ENCODE data around the gene IL22. TPM values are rescaled to one million over a fixed set of nuclear protein-coding genes. Genes with fewer than 3 reads are reported as not detected.

The IL22 gene, protein sequence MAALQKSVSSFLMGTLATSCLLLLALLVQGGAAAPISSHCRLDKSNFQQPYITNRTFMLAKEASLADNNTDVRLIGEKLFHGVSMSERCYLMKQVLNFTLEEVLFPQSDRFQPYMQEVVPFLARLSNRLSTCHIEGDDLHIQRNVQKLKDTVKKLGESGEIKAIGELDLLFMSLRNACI
- total RNA-seq (not detected), polyA plus RNA-seq (ENCODE audit: insufficient read length in 2 of 2) (not detected)
- long read RNA-seq, donor 1: 0 reads
- long read RNA-seq, donor 2: 0 reads
- long read RNA-seq, donor 3: 0 reads
- long read RNA-seq, donor 4: 0 reads

GRCh38 chr12:68253504-68253903, at the start of gene IL22:
Gene IL22, minus strand, starts transcription at chr12:68253604. Its CDS starts 156 bp downstream, at chr12:68253448.
- Histone ChIP-seq H3K4me1 (ENCODE audit: control insufficient read depth, insufficient read depth, low read length) (no peaks in the 10 kb centered on the region), H3K9me3 (ENCODE audit: control insufficient read depth, insufficient read depth, low read length) (no peaks in the 10 kb centered on the region), H3K27me3 (ENCODE audit: control insufficient read depth, insufficient read depth, low read length) (no peaks in the 10 kb centered on the region), H3K36me3 (ENCODE audit: control insufficient read depth, insufficient read depth, low read length) (no peaks in the 10 kb centered on the region), H3K27ac (ENCODE audit: low read depth, low read length) (no peak within 1 kb of the TSS), H3K4me3 (ENCODE audit: low read depth, low read length) (no peak within 1 kb of the TSS)
- WGBS (ENCODE audit: insufficient coverage): 100% methylated on average over 1 of the region's 7 CpGs
- DNase-seq (ENCODE audit: low read depth in 4 of 6, low spot score in 6 of 6): no peak

GRCh38 chr12:68297929-68298328, 44.5 kb upstream of the IL22 start:
- H3K27ac ChIP-seq (ENCODE audit: low read depth, low read length): no peak overlapping the region
- 87% methylated on average over 4 of the region's 4 CpGs for WGBS (ENCODE audit: insufficient coverage)
- peaks cover 4% of the 10 kb centered on the region for H3K36me3 ChIP-seq (ENCODE audit: control insufficient read depth, insufficient read depth, low read length)
- DNase-seq (ENCODE audit: low read depth in 4 of 6, low spot score in 6 of 6): no peak
- H3K9me3 ChIP-seq (ENCODE audit: control insufficient read depth, insufficient read depth, low read length): no peaks in the 10 kb centered on the region
- H3K4me3 ChIP-seq (ENCODE audit: low read depth, low read length): no peak overlapping the region
- no peaks in the 10 kb centered on the region for H3K4me1 ChIP-seq (ENCODE audit: control insufficient read depth, insufficient read depth, low read length)
- no peaks in the 10 kb centered on the region for H3K27me3 ChIP-seq (ENCODE audit: control insufficient read depth, insufficient read depth, low read length)

DNA sequence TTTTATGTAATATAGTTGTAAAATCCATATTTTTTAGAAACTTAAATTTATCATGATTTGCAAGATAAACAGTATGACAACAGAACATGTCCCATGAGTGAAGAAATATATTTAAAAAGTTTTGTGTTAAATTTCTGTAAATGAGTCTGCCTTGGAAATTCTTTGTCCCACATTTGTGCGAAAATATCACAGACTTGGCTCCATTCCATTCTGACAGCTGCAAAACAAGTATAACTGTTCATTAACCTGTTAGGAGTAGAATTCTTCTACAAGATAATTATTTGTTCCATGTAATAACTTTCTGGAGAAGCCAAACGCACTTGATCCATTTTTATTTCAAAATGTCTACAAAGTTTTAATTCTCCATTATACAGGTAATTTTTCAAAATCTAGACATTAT, 40.8 kb upstream of the IL22 start:
- H3K4me3 ChIP-seq (ENCODE audit: low read depth, low read length): no peak overlapping the region
- no peak overlapping the region for H3K27ac ChIP-seq (ENCODE audit: low read depth, low read length)
- H3K9me3 ChIP-seq (ENCODE audit: control insufficient read depth, insufficient read depth, low read length): no peaks in the 10 kb centered on the region
- no peaks in the 10 kb centered on the region for H3K36me3 ChIP-seq (ENCODE audit: control insufficient read depth, insufficient read depth, low read length)
- no peaks in the 10 kb centered on the region for H3K4me1 ChIP-seq (ENCODE audit: control insufficient read depth, insufficient read depth, low read length)
- no peaks in the 10 kb centered on the region for H3K27me3 ChIP-seq (ENCODE audit: control insufficient read depth, insufficient read depth, low read length)
- DNase-seq (ENCODE audit: low read depth in 4 of 6, low spot score in 6 of 6): peak in 1 of 6 donors; percentile 15
- WGBS (ENCODE audit: insufficient coverage): no CpG with 5 or more reads among the region's 2 CpGs

DNA sequence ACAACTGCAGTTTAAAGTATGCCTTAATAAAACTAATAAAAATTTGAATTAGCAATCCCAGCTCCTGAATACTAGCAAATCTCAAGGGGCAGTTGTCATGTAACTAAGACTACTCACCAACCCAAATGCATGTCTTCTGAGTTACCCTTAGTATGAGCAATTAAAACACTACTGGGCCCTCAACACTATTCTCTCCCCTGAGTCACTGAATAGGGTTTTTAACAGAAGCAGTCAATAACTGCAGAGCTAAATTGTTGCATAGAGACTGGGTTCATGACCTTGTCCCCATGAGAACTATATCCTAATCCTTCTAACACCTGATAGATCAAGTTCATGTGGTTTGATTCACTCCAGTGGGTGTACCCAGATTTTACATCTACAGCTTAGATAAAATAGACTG, 39.9 kb upstream of the IL22 start:
- no peaks in the 10 kb centered on the region for H3K36me3 ChIP-seq (ENCODE audit: control insufficient read depth, insufficient read depth, low read length)
- H3K9me3 ChIP-seq (ENCODE audit: control insufficient read depth, insufficient read depth, low read length): no peaks in the 10 kb centered on the region
- no peak overlapping the region for H3K27ac ChIP-seq (ENCODE audit: low read depth, low read length)
- H3K27me3 ChIP-seq (ENCODE audit: control insufficient read depth, insufficient read depth, low read length): no peaks in the 10 kb centered on the region
- no peak overlapping the region for H3K4me3 ChIP-seq (ENCODE audit: low read depth, low read length)
- H3K4me1 ChIP-seq (ENCODE audit: control insufficient read depth, insufficient read depth, low read length): no peaks in the 10 kb centered on the region
- no peak for DNase-seq (ENCODE audit: low read depth in 4 of 6, low spot score in 6 of 6)

DNA sequence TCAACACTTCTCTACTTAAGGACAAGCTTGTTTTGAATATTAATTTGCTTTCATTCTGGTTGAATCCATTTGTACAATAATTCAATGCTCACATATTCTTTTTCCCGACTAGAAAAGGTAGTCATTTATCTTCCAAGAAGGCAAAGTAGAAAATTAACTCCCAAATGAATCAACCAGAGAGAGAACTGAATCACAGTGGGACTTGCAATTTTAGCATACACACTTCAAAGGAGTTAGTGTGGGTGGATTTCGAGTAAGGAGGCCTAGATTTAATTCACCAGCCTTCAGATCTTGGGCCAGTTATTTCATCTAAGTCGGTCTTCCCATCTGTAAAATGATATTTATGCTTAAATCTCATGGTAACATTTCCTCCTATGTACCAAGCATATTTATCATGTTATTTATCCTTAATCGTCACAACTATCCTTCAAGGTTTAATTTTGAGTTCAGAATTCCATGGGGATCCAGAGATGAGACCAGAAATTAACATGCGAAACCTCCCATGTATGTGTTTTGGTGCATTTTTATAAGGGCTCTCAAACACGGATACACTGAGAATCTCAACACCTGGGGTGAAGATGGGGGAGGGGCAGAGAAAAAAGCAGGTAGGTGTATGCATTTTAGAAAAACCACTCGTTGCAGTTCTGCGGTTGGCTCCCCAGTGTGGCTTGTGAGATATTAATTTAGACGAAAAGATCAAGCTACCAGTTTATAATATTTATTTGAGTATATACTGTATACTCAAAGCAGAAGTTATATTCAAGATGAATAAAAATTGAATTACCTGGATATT, 38.9 kb upstream of the IL22 start:
- Histone ChIP-seq H3K9me3 (ENCODE audit: control insufficient read depth, insufficient read depth, low read length) (no peaks in the 10 kb centered on the region), H3K4me1 (ENCODE audit: control insufficient read depth, insufficient read depth, low read length) (no peaks in the 10 kb centered on the region), H3K27ac (ENCODE audit: low read depth, low read length) (no peak overlapping the region), H3K36me3 (ENCODE audit: control insufficient read depth, insufficient read depth, low read length) (no peaks in the 10 kb centered on the region), H3K4me3 (ENCODE audit: low read depth, low read length) (no peak overlapping the region), H3K27me3 (ENCODE audit: control insufficient read depth, insufficient read depth, low read length) (no peaks in the 10 kb centered on the region)
- 100% methylated on average over 1 of the region's 9 CpGs for WGBS (ENCODE audit: insufficient coverage)
- DNase-seq (ENCODE audit: low read depth in 4 of 6, low spot score in 6 of 6): no peak

- no peaks in the 10 kb centered on the region for H3K9me3 ChIP-seq (ENCODE audit: control insufficient read depth, insufficient read depth, low read length)
- no peak overlapping the region for H3K27ac ChIP-seq (ENCODE audit: low read depth, low read length)
- 94% methylated on average over 2 of the region's 4 CpGs for WGBS (ENCODE audit: insufficient coverage)
- H3K4me1 ChIP-seq (ENCODE audit: control insufficient read depth, insufficient read depth, low read length): no peaks in the 10 kb centered on the region
- no peaks in the 10 kb centered on the region for H3K36me3 ChIP-seq (ENCODE audit: control insufficient read depth, insufficient read depth, low read length)
- no peaks in the 10 kb centered on the region for H3K27me3 ChIP-seq (ENCODE audit: control insufficient read depth, insufficient read depth, low read length)
- H3K4me3 ChIP-seq (ENCODE audit: low read depth, low read length): no peak overlapping the region
- no peak for DNase-seq (ENCODE audit: low read depth in 4 of 6, low spot score in 6 of 6)
Observed at GRCh38 chr12:68291396-68292036, 38.1 kb upstream of the IL22 start.

DNA sequence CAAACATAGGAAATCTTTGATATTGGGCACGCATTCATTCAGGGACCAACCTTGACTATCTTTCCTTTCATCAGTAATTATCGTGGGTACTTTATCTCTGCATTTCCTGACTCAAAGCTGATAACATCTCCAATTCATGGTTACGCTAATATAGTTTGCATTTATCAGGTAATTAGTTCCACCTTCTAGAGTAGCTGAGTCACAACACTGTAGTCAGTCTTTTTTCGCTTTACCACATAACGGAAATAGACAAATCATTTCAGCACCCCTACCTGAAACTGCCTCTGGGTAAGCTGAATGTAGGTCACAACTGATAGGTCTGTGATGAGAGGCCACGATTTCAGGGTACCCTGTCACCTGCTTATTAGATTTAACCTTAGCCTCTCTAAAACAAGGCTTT, 36.7 kb upstream of the IL22 start:
- Histone ChIP-seq H3K4me3 (ENCODE audit: low read depth, low read length) (no peak overlapping the region), H3K27me3 (ENCODE audit: control insufficient read depth, insufficient read depth, low read length) (no peaks in the 10 kb centered on the region), H3K9me3 (ENCODE audit: control insufficient read depth, insufficient read depth, low read length) (no peaks in the 10 kb centered on the region), H3K27ac (ENCODE audit: low read depth, low read length) (no peak overlapping the region), H3K36me3 (ENCODE audit: control insufficient read depth, insufficient read depth, low read length) (no peaks in the 10 kb centered on the region), H3K4me1 (ENCODE audit: control insufficient read depth, insufficient read depth, low read length) (no peaks in the 10 kb centered on the region)
- DNase-seq (ENCODE audit: low read depth in 4 of 6, low spot score in 6 of 6): no peak
- WGBS (ENCODE audit: insufficient coverage): 100% methylated on average over 4 of the region's 6 CpGs

DNA sequence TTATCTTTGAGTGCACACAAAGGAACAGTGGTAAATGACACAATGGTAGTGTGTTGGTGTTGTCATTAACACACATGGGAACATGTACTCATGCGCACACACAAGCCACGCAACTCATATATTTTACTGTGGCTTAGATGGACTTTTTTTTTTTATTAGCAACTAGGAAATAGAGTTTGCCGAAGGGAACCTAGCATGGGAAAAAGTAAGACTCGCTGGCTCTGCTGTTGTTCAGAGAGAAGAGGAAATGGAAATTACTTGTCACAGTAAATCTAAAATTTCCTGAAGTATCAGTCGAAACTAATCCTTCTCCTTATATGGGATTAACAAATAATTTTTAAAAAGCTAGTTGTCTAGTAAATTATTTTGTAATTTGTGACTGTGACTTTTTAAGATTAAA, 33.7 kb upstream of the IL22 start:
- Histone ChIP-seq H3K27ac (ENCODE audit: low read depth, low read length) (no peak overlapping the region), H3K36me3 (ENCODE audit: control insufficient read depth, insufficient read depth, low read length) (no peaks in the 10 kb centered on the region), H3K9me3 (ENCODE audit: control insufficient read depth, insufficient read depth, low read length) (no peaks in the 10 kb centered on the region), H3K27me3 (ENCODE audit: control insufficient read depth, insufficient read depth, low read length) (no peaks in the 10 kb centered on the region), H3K4me3 (ENCODE audit: low read depth, low read length) (no peak overlapping the region), H3K4me1 (ENCODE audit: control insufficient read depth, insufficient read depth, low read length) (no peaks in the 10 kb centered on the region)
- WGBS (ENCODE audit: insufficient coverage): no CpG with 5 or more reads among the region's 5 CpGs
- no peak for DNase-seq (ENCODE audit: low read depth in 4 of 6, low spot score in 6 of 6)

- Histone ChIP-seq H3K4me3 (ENCODE audit: low read depth, low read length) (no peak overlapping the region), H3K4me1 (ENCODE audit: control insufficient read depth, insufficient read depth, low read length) (no peaks in the 10 kb centered on the region), H3K36me3 (ENCODE audit: control insufficient read depth, insufficient read depth, low read length) (no peaks in the 10 kb centered on the region), H3K27me3 (ENCODE audit: control insufficient read depth, insufficient read depth, low read length) (no peaks in the 10 kb centered on the region), H3K9me3 (ENCODE audit: control insufficient read depth, insufficient read depth, low read length) (no peaks in the 10 kb centered on the region), H3K27ac (ENCODE audit: low read depth, low read length) (no peak overlapping the region)
- no peak for DNase-seq (ENCODE audit: low read depth in 4 of 6, low spot score in 6 of 6)
- WGBS (ENCODE audit: insufficient coverage): 40% methylated on average over 1 of the region's 4 CpGs
Observed at GRCh38 chr12:68286396-68286795, 33.0 kb upstream of the IL22 start.
